SHP77 treated with DMSO at 0.1 percent for 48 hours (cell line): ENCODE measurements around the gene KMT2B.
A peak's percentile ranks its signal among the peaks of the same experiment; 100 is the strongest.
"Not testable (repeated sequence)": the region's sequence is repeated elsewhere in the genome, so short reads cannot be mapped to it uniquely, and the experiment has no call there.

Source experiments
- DNase-seq: peaks from one replicate; lab custom pipeline; 2025; lab: John Stamatoyannopoulos, UW

KMT2B gene

DNA sequence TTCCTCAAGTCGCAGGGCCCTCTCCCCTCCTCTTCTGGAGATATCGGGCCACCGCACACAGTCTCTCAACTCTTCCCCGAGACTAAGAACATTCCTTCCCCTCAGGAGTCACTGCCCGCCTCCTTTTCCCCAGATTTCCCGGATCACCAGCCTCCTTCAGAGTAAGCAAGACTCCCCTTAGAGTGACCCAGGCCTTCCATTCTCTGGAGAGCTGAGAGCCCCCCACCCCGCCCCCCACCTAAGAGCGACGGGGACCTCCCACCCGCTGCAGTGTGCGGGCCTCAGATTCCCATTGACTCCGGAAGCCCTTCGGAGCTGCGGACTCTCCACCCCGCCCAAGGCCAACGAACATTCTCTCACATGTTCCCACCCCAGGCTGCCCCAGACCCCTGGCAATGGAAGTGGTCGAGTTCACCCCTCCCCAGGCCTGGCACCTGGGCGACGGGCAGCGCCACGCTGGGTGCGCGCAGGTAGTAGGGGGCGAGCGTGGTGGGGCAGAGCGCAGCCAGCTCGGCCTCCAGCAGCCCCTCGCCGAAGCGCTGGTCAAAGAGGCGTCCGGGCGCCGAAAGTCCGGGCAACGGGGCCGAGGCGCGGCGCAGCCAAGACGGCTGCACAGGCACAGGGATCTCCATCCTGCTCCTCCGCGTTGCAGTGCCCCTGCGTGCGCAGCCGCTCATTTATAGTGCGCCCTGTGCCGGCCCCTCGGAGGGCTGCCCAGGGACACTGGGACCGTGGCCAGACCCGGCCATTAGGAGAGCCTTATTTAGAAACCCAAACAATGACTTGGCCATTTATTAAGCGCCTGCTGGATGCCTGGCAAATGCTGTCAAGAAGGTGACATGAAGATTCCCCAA is 38.8 kb downstream of the KMT2B start, which contains the start of gene HSPB6:
Gene HSPB6, minus strand, starts transcription at position 653 of the 854 bp plus-strand sequence. Its CDS starts 21 bp downstream, at position 632.
- DNase-seq, result no peak

DNA sequence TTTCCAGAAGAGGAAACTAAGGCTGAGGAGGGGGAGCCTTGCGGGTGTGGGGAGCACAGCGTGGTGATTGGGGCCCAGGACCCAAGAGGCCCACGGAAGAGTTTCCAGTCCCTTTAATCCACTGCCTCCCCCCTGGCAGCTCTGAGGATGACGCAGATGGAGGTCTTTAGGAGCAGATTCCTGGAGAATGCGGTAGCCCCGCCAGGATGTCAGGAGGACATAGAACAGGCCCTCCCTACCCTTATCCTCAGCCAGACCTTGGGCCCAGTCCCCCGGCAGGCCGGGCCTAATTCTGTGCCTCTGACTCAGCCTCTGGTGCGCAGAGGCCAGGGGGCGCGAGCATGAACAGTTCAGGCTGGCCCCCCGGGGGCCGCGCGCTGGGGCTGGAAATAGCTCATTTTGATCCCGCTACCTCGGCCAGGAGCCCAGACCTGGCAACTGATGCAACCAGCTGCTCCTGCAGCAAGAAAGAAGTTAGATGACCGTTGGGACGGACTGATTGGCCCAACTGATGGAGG is 39.5 kb downstream of the KMT2B start:
- DNase-seq, result no peak

DNA sequence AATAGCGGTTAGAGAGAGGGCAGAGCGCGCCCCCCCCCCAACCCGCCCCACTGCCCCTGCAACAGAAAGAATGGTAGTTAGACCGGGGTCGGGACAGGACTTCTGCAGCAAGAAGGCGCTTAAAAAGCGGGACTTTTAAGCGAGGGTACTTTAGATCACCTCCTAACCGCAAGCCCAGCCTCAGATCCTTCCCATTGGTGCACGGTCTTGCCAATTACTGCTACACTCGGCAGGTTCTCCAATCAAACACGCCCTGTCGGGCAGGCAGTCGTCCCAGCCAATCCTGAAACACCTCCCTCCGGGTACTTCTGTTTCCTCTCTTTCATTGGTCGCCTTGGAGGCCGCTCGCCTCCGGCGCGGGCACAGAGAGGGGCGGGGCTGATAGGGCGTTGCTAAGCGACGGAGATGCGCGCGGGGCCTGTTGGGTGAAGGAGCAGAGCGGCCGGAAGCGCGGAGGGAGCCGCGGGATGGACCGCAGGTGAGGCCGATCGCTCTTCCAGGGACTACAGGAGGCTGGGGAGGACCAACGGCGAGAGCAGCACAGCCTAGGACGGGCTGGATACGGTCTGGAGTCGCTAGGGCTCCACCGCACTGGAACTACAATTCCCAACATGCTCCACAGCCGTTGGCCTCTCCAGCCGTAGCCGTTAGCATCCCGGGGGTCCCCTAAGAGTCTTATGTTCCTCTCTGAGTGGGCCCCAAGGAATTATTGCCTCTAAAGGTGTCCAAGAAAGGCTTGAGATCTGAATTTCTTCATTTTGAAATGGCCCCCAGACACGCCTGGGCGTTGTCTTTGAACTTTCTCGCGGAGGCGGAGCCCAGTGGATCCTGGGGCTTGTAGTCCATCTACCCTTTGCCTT is 40.2 kb downstream of the KMT2B start, which contains the start of gene PROSER3:
Gene PROSER3, plus strand, starts transcription at position 428 of the 860 bp plus-strand sequence. Its CDS starts 40 bp downstream, at position 468.
- DNase-seq, result peak; percentile 98

DNA sequence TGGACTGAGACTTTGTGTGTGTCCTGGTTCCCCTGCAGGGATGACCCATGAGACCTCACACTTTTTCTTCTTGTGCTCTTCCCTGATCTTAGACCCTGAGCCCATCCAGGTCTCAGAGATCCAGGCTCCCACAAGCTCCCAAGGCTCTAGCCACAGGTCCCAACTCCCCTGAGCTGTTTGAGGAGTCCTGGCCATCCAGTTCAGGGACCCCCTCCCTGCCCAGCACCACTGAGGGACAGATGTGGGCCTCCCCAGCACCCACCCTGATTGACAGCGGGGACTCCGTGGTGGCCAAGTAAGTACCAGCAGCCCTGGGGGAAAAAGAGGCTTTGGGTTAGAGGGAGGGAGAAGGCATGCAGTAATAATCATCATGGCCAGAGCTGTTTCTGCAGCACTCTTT is 41.9 kb downstream of the KMT2B start:
- no peak for DNase-seq

- DNase-seq, result no peak
Measured at GRCh38 chr19:35760711-35761349, 43.0 kb downstream of the KMT2B start.

GRCh38 chr19:35764432-35765315 is 46.9 kb downstream of the KMT2B start:
- no peak for DNase-seq

DNA sequence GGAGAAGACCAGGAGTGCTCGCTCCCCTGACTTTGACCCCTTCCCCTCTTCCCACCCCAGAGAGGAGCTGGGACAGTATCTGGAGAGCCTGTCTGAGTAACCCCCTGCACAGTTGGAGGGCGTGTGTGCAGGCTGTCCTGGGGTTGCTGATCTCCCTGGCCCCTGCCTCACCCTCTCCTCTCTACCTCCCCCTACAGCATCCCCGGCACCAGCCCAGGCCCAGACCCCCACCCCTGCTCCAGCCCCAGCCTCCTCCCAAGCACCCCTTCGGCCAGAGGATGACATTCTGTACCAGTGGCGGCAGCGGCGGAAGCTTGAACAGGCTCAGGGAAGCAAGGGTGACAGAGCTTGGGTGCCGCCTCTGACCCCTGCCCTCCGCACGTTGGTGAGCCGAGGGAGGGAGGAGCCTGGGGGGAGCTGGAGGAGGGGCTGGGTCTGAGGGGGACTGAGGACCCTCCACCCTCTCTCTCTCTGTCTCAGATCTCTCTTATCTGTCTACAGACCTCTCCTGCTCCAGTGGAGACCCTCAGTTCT is 48.8 kb downstream of the KMT2B start:
- no peak for DNase-seq

DNA sequence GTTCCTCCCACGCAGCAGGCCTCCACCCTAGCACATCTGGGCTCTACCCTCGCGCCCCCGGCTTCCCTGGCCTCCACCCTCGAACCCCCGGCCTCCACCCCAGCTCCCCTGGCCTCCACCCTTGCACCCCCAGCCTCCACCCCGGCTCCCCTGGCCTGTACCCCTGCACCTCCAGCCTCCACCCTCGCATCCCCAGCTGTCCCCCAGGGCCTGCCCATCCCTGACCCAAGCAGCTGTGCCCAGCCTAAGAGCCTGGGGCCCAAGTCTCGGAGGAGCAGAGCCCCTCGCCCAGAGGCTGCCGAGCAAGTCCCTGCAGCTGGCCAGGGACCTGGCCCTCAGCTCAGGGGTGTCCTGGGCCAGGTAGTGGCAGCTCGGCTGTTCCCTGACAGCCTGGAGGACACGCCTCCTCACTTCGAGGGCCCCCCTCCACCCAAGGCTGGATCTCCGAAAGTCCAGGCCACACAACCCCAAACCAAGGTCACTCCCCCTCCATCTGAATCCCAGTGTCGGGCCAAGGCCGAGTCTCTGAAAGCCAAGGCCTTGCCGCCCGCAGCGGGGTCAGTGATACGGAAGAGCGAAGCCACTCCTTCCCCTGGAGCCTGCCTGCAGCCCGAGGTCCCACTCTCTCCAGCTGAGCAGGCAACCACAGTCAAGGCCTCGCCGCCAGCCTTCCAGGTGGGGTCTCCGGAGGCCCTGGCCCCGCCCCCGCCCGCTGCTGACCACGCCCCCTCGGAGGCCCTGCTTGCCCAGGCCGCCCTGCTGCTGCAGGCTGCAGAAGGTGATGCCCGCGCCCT is 49.7 kb downstream of the KMT2B start:
- DNase-seq, result no peak

GRCh38 chr19:35768082-35768421 is 50.2 kb downstream of the KMT2B start:
- DNase-seq, result no peak

DNA sequence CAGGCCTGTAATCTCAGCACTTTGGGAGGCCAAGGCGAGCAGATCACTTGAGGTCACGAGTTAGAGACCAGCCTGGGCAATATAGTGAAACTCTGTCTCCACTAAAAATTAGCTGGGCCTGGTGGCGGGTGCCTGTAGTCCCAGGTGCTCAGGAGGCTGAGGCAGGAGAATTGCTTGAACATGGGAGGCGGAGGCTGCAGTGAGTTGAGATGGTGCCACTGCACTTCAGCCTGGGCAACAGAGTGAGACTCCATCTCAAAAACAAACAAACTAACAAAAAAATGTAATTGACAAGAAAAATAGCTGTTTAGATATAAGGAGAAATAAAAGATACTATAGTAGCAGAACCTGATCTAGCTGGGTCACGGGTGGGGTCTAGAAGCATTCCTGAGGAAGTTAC is 54.6 kb downstream of the KMT2B start:
- DNase-seq, result not testable (repeated sequence)

DNA sequence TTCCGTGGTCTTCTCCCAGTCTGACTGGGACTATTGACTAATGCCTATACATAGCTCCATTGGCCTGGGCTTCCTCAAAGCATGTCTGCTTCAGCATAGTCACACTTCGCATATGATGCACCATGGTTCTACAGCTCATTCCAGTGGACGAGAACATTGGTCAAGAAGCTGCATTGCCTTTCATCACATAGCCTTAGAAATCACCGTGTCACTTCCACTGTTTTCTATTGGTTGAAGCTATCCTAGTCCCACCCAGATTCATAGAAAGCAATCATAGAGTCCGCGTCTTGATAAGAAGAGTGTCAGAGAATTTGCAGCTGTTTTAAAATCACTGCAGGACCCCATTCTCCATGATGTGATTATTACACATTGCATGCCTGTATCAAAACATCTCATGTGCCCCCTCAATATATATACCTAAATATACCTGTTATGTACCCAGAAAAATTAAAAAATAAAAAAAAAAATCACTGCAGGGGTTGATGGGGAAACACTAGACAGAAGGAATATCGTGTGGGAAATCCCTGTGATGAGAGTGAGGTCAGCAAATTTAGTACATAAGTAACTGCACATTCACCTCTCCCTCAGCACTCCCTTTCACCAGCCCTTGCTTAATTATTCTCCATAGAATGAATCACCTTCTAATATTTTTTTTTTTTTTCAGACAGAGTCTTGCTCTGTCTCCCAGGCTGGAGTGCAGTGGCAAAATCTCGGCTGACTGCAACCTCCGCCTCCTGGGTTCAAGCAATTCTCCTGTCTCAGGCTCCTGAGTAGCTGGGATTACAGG is 55.4 kb downstream of the KMT2B start:
- no peak for DNase-seq

DNA sequence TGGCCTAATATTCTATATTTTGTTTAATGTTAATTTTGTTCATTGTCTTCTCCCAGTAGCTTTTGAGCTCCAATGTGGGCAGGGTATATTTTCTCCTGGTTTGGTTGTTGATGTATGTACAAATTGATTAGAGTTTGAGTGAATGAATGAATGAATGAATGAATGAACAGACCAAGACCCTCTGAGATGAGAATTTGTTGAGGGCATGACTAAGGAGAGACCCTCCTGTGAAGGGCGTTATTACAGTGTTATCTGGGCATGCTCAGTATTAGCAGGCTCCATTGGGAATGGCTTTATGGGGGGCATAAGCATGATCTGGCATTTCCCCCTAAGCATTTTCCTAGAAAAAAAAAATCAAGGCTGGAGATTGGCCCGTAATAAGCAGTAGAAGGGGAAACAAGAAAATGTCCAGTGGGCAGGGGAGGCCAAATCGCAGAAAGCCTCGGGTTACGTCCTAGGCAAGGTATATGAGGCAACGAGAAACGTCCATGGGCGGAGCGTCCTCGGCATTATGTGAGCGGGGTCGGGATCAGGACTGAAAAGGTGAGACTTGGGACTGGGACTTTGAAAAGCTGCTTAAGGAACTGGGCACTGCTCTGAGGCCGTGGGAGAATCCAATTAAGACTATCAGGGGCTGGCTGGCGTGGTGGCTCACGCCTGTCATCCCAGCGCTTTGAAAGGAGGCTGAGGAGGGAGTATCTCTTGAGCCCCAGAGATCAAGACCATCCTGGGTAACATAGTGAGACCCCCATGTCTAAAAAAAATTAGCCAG is 56.7 kb downstream of the KMT2B start:
- no peak for DNase-seq

DNA sequence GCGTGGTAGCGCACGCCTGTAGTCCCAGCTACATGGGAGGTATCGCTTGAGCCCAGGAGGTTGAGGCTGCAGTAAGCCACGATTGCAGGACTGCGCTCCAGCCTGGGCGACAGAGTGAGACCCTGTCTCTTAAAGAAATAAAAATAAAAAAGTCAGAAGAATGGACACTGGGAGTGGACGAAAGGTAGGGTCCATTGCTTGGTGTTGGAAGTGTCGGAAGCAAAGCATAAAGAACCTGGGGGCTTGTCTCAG is 57.2 kb downstream of the KMT2B start:
- DNase-seq, result no peak

DNA sequence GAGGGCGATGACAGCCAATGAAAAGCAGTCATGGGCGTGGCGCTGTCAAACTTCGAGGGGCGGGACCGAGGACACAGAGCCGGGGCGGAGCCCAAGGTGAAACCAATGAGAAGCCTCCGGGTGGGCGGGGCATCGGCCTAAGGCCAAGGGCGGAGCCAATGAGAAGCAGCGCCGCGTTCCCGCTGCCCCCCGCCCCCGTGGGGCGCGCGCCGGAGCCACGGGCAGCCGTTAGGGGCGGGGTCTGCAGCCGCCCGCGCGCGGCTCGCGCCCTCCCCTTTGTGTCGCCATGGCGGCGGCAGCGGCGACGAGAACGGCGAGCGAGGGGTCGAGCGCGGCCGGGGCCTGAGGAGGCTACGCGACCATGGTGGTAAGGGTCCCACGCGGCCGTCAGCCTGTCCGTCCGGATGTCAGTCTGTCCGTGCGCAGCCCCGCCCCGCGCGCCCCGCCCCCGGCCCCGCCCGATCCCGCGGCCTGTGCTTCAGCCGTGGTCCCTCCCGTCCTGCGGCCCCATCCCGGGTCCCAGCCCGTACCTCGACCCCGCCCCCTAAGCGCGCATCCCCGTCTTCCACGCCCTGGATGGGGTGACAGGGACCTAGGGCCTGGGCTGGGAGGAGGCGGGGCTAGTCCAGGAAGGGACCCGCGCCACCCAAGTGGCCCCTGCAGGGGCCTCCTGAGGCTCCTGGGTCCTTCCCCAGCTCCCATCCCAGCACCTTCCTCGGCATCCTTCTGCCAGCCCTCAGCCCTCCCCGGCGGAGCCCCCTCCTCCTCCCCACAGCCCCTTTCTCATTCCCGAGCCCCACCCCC is 57.7 kb downstream of the KMT2B start, which contains the start of gene ARHGAP33:
Gene ARHGAP33, plus strand, starts transcription at position 267 of the 804 bp plus-strand sequence. Its CDS starts 95 bp downstream, at position 362.
- peak; percentile 87 for DNase-seq

DNA sequence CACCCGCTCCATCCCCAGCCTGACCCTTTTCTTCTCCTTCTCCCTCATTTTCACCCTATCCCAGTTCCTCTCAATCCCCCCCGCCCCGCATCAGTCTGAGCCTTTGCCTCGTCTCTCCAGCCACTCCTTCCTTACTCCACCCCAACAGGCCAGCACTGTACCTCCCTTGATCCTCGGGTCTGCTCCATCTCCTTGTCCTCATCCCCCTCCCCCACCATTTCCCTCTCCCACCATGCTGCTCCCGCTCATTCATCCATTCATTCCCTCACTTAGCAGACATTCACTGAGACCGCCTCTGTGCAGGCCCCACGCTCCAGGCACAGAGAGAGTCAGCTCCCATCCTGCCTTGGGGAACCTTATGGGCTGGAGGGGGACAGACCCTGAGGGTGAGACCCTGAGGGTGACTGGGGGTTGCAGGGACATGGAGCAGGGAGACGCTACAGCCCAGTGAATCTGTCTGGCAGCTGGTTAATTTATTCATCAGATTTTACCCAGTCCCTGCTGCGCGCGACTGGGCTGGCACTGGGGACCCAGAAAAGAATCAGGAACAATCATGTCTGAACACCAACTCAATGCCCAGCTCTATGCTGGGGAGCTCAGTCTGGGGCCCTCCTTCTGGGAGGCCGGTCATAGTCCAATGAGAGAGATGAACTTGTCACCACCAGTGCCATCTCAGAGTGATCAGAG is 58.4 kb downstream of the KMT2B start:
- no peak for DNase-seq

GRCh38 chr19:35777086-35777841 is 59.5 kb downstream of the KMT2B start:
- DNase-seq, result no peak
